KG1 (cell line): Measurements from ENCODE around the gene SMC3.

ENCODE experiments used
- DNase-seq: peaks from one replicate; lab custom pipeline; 2025; lab: John Stamatoyannopoulos, UW

The SMC3 gene

DNA sequence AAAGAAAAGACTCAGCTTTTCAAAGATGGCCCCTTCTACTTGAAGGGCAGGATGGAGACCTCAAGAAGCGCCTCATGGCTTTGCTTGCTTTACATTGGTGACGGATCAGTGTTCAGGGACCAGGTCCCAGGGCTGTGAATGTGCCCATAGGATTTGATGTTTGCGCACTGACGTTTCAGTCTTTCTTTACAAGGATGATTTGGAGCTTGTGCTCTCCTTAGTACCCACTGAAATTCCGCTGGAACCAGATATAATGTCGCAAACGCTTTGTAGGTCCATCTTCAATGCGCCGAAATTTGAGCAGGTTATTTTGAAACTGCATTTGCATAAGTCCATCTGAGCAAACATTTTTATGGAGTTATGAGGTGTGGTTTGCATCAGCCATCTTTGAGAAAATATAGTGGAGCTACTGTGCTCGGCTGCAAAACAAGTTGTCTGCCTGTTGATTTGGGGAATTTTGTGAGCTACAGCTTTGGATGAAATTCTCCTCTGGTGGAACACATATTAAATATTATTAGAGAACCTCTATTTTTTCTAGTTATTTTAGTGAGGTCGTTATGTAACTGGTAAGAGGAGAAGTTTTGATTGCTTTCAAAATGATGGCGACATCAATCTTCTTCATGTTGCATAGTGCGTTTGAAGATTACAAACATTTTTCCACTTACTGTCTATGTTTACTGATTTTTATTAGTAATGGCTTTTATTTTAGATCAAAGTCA lies 79.1 kb downstream of the SMC3 start:
- DNase-seq = no peak

DNA sequence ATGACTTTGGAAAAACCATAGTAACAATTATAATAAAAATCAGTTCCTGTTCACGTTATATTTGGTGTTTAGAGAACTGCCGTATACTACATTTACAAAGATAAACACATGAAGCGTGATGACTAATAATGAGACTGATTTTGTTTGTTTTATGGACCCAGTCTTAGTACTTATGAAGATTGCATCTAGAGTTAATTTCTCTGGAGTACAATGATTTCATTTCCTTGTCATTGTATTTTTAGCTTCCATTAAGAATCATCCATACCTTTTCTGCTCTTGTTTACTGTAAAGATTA lies 79.6 kb downstream of the SMC3 start:
- DNase-seq = no peak

DNA sequence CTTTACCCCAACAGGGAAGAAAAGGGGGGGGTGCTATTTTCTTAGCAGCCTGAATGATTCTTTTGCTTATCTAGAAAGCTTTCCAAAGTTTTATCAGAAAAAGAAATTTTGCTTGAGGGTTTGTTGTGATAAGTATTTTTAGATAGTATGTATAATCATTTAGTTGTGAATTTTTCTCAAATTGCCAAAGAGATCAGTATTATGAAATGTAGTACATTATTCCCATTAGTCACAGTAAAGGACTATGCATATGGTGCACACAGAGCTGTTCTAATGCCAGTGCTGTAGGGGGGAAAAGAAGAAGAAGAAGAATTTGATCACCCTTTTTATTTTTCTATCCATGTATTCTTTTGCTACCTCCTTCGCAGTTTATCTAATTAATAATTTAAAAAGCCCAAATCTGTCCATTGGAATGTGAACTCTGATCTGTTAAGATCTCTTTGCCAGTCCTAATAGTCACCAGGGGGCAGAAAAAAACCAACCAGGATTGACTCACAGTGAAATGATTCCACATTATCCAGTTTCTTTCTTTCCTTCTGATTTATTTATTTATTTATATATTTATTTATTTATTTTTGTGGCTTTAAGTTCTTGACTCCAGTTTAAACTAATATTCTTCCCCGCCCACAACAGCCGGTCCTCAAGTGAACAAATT lies 81.3 kb downstream of the SMC3 start:
- DNase-seq = no peak

DNA sequence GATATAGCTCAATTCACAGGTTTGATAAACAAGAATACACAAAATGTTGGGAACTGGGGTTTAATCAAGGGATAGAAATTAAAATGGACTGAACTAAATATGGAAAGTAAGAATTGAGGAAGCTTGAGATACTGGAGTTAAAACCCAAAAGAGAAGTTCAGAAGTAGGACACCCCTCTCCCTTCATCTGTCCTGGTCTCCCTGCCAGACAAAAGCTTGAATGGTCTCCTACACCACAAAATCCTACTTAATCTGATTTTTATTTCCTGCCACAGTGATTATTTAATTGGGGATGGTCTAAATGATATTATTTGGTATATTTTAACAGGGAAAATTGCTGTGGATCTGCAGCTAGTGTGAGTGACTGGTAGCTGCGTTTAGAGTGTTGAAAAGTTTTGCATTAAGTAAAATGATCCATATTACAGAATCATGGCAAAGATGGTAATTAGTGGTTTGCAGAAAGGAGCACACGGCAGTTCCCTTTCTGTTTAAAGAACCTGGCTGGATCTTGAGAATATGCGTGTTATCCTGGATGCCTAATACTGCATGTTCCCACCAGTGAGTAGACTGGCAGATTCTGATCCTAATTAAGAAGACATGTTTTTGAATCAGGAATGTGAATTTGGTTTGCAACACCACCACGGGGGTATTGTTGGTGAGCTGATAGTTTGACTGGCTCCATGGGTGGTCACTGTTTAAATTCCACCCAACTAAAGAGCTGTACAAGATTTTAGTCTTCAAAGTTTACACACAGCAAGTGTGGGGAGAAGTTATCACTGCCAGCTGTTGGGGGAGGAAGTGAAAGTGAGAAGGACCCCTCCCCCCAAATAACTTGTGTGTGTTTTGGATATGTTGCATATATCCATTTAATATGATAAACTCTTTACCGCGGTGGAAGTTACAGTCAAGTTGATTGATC lies 82.1 kb downstream of the SMC3 start:
- DNase-seq = peak; percentile 3

DNA sequence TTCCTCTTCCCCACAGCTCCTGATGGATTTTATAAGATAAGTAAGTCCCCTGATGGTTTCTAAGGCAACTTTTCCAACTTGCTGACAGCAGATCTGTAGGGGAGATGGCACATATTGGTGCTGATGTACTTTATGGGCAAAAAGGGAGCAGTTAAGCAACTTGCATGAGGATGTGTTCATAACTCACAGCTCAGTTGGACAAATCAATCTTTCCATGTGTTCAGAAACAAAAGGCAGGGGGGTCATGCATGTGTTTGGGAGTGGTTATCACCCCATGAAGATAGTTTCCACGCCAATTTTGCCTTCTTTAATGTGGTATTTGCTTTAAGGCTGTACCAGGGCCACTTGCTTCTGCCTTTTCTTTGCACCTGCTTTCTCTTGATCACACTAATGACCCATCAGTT lies 82.8 kb downstream of the SMC3 start:
- no peak for DNase-seq

DNA sequence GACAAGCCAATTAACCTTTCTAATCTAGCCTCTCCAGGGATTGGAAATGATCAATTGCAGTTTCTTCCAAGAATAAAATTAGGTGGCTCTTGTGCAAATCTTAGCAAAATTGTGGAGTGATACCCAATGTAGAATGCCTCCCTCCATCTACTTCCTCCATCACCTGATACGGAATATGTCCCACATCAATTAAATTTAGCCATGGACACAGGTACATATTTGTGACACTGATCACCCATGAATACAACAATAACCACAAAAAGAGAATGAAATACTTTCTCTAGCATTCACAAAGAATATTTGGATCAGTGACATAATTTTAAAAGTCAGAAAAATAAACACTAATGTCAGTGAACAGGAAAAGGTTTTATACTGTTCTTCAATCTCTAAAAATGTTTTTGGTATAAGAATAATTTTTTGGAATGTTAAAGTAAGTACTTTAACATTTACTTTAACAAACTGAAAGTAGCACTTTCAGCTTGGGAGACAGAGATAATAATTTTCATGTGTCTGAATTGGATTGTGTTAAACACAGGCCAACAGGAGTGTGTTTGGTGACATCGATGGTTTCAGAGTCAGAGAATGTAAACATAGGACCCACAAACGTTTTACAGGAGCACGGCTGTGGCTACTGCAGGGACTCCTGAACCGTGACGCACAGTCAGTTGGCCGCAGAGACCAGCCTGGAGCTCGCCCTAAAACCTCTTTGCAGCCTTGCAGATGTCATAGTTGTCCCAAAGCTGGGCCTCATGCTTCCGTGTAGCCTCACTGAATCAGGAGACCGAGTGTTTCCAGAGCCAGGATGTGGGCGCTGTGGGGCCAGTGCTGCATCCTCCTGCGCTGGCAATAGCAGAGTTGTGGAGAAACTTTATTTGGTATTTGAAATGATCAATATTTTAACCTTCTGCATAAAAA lies 83.8 kb downstream of the SMC3 start:
- DNase-seq = no peak

DNA sequence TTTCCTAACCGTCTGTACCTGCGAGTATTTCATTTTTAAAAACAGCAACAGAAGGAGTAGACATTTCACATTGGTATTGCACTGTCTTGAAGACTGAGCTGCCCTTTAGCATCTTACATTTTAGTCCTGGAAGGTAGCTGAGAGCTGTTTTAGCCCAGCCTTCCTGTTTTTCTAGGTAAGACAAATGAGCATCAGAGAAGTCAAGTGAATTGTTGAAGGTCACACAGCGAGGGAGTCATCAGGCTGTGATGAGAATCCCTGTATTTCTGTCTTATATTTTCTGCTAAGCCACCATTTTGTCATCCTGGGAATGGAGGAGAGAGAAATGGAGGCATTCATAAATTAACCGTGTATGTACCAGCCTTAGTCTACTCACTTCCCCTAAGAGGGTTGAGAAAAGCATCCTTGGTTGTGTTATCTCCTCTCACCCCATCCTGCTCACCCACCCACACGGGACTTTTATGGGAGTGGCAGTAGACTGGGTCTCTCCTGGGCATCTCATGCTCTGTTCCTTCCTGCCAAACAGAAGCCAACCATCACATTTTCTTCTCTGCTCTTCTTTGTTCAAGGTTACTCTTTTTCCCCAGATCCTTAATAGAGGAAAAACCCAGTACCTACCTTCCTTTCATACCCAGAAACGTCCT lies 85.1 kb downstream of the SMC3 start:
- no peak for DNase-seq
